Caco-2 (cell line): ENCODE results near the gene PLCB1. TPM values are rescaled to one million over a fixed set of nuclear protein-coding genes. Genes with fewer than 3 reads are reported as not detected.

Source experiments
- BruUV-seq: library from RNA; stranded (reverse); fragments of 400-500 nt; replicated peaks from 2 replicates; lab custom pipeline; 2021; lab: Mats Ljungman, UMichigan
- CTCF ChIA-PET: fragments of 300-600 bp; sonication (Branson Sonifier 250); formaldehyde crosslinking; loops from one replicate; lab custom pipeline; 2022; ENCODE audit warnings: antibody characterized with exemption; lab: Charles Lee
- POLR2A ChIA-PET: fragments of 300-600 bp; sonication (Branson Sonifier 250); formaldehyde crosslinking; loops from one replicate; lab custom pipeline; 2022; ENCODE audit warnings: antibody characterized with exemption; lab: Charles Lee
- DNase-seq, 2 experiments: peaks; one replicate each; pipeline versions ENCODE4 v3.0.0 to v3.0.0-alpha.2; 2020 to 2022
- H3K27me3 ChIP-seq: replicated peaks from 2 replicates; pipeline ENCODE4 v1.6.0; 2011; ENCODE audit warnings: low read length; ENCODE audit not compliant: control insufficient read depth, insufficient read depth
- H3K36me3 ChIP-seq: 2 replicates; pipeline ENCODE4 v1.5.1; 2011; ENCODE audit warnings: low read length; ENCODE audit not compliant: control insufficient read depth, insufficient read depth
- H3K4me1 ChIP-seq: fragments of 250-450 bp; sonication (Bioruptor Pico); 2 replicates; pipeline ENCODE4 v1.5.1; 2020; ENCODE audit warnings: mild to moderate bottlenecking
- H3K4me3 ChIP-seq: 2 replicates; pipeline ENCODE4 v1.5.1; 2011; ENCODE audit warnings: low read depth, mild to moderate bottlenecking, control low read depth, low read length
- H3K9me3 ChIP-seq: fragments of 250-450 bp; sonication (Bioruptor Pico); 2 replicates; pipeline ENCODE4 v1.5.1; 2020; ENCODE audit warnings: mild to moderate bottlenecking, moderate library complexity
- H3K27ac Mint-ChIP-seq: one replicate; pipeline ENCODE4 v1.8.0; 2022; ENCODE audit warnings: mixed read lengths; ENCODE audit not compliant: unreplicated experiment
- H3K27me3 Mint-ChIP-seq: one replicate; pipeline ENCODE4 v1.8.0; 2022; ENCODE audit warnings: mixed read lengths; ENCODE audit not compliant: insufficient read depth, unreplicated experiment
- H3K36me3 Mint-ChIP-seq: one replicate; pipeline ENCODE4 v1.8.0; 2022; ENCODE audit warnings: mild to moderate bottlenecking, mixed read lengths; ENCODE audit not compliant: insufficient read depth, unreplicated experiment
- H3K4me1 Mint-ChIP-seq: one replicate; pipeline ENCODE4 v1.8.0; 2022; ENCODE audit warnings: low read depth, mixed read lengths; ENCODE audit not compliant: unreplicated experiment
- H3K4me3 Mint-ChIP-seq: one replicate; pipeline ENCODE4 v1.8.0; 2022; ENCODE audit warnings: mild to moderate bottlenecking, moderate library complexity, mixed read lengths; ENCODE audit not compliant: unreplicated experiment
- H3K9me3 Mint-ChIP-seq: one replicate; pipeline ENCODE4 v1.8.0; 2022; ENCODE audit warnings: mixed read lengths; ENCODE audit not compliant: unreplicated experiment
- CTCF ChIP-seq, 2 experiments: fragments of 200-600 bp in 1 of 2; IDR thresholded peaks; 1 replicate in 1 of 2; 2 replicates in 1 of 2; pipeline versions ENCODE4 v1.5.1 to v1.8.0; 2011 to 2022; ENCODE audit warnings: antibody characterized with exemption in 1 of 2, control low read depth in 1 of 2, inconsistent platforms in 1 of 2, low read depth in 1 of 2, low read length in 1 of 2, mild to moderate bottlenecking in 1 of 2, moderate library complexity in 1 of 2; ENCODE audit not compliant: insufficient read depth in 1 of 2, severe bottlenecking in 1 of 2, unreplicated experiment in 1 of 2
- intact Hi-C: fragments of 100-400 bp; cut with micrococcal nuclease; formaldehyde crosslinking; loops from one replicate; pipeline ENCODE4 v1.10.0; 2022; ENCODE audit not compliant: unreplicated experiment
- total RNA-seq: library from RNA; stranded (reverse); gene quantifications from 2 replicates; pipeline ENCODE4 v1.2.3, GENCODE V29; 2022

The PLCB1 gene
- total RNA-seq, 1 experiment from 2014 or later, result 105 TPM

- no peak overlapping the region for H3K4me3 Mint-ChIP-seq
- H3K27me3 Mint-ChIP-seq, result no peaks in the 10 kb centered on the region
- CTCF ChIA-PET, result no interaction called here
These were observed 102.5 kb downstream of the PLCB1 start for GRCh38 chr20:8234580-8234979.

GRCh38 chr20:8242066-8242465 lies 110.0 kb downstream of the PLCB1 start:
- intact Hi-C loops, result no loop called here
- Mint-ChIP-seq H3K9me3 (peaks cover 6% of the 10 kb centered on the region), H3K4me3 (no peak overlapping the region), H3K27me3 (no peaks in the 10 kb centered on the region), H3K27ac (no peak overlapping the region), H3K36me3 (peaks cover 13% of the 10 kb centered on the region), H3K4me1 (peaks cover 24% of the 10 kb centered on the region)
- no peak overlapping the region for H3K4me3 ChIP-seq
- H3K27me3 ChIP-seq, result no peaks in the 10 kb centered on the region
- BruUV-seq, result no TSS peak
- CTCF ChIA-PET, result interaction anchor here (0.5 kb wide), 1 partner anchor 192 kb away, joined by 3 read pairs; no protein-coding TSS in a partner anchor
- peaks cover 6% of the 10 kb centered on the region; the same call in 1 of the 2 replicates for H3K4me1 ChIP-seq
- no peaks in the 10 kb centered on the region for H3K9me3 ChIP-seq
- no peaks in the 10 kb centered on the region for H3K36me3 ChIP-seq
- POLR2A ChIA-PET, result no interaction called here
- no peak for TF ChIP-seq CTCF (IDR thresholded peaks at IDR 0.05; ENCODE audit: insufficient read depth in 1 of 2, low read depth in 1 of 2, low read length in 1 of 2, severe bottlenecking in 1 of 2, unreplicated experiment in 1 of 2)
- no peak for DNase-seq

More at GRCh38 chr20:8234580-8234979, 102.5 kb downstream of the PLCB1 start:
- no peaks in the 10 kb centered on the region for H3K9me3 Mint-ChIP-seq
- DNase-seq, result no peak
- H3K4me1 Mint-ChIP-seq, result peaks cover 30% of the 10 kb centered on the region
- Histone ChIP-seq H3K9me3 (no peaks in the 10 kb centered on the region), H3K4me1 (peaks cover 17% of the 10 kb centered on the region), H3K27me3 (no peaks in the 10 kb centered on the region), H3K36me3 (no peaks in the 10 kb centered on the region), H3K4me3 (no peak overlapping the region)
- intact Hi-C loops, result no loop called here
- no peak overlapping the region for H3K27ac Mint-ChIP-seq
- BruUV-seq, result no TSS peak
- no peak for TF ChIP-seq CTCF (IDR thresholded peaks at IDR 0.05; ENCODE audit: insufficient read depth in 1 of 2, low read depth in 1 of 2, low read length in 1 of 2, severe bottlenecking in 1 of 2, unreplicated experiment in 1 of 2)
- POLR2A ChIA-PET, result no interaction called here
- H3K36me3 Mint-ChIP-seq, result no peaks in the 10 kb centered on the region

- H3K4me1 Mint-ChIP-seq, result peaks cover 29% of the 10 kb centered on the region
- H3K27me3 Mint-ChIP-seq, result no peaks in the 10 kb centered on the region
- H3K27ac Mint-ChIP-seq, result no peak overlapping the region
- H3K4me3 ChIP-seq, result no peak overlapping the region
- H3K36me3 ChIP-seq, result no peaks in the 10 kb centered on the region
- H3K9me3 ChIP-seq, result no peaks in the 10 kb centered on the region
- intact Hi-C loops, result no loop called here
- CTCF ChIA-PET, result no interaction called here
- TF ChIP-seq CTCF (IDR thresholded peaks at IDR 0.05; ENCODE audit: insufficient read depth in 1 of 2, low read depth in 1 of 2, low read length in 1 of 2, severe bottlenecking in 1 of 2, unreplicated experiment in 1 of 2), result no peak
- peaks cover 12% of the 10 kb centered on the region; the same call in 1 of the 2 replicates for H3K4me1 ChIP-seq
- no peaks in the 10 kb centered on the region for H3K27me3 ChIP-seq
- POLR2A ChIA-PET, result no interaction called here
- no peak overlapping the region for H3K4me3 Mint-ChIP-seq
- no peak for DNase-seq
- H3K36me3 Mint-ChIP-seq, result peaks cover 13% of the 10 kb centered on the region
- no TSS peak for BruUV-seq
- peaks cover 6% of the 10 kb centered on the region for H3K9me3 Mint-ChIP-seq
These were observed 111.0 kb downstream of the PLCB1 start for GRCh38 chr20:8242827-8243724.
